ENCODE data around the gene OR13C8. TPM values are rescaled to one million over a fixed set of nuclear protein-coding genes. Genes with fewer than 3 reads are reported as not detected.
"Not testable (repeated sequence)": the region's sequence is repeated elsewhere in the genome, so short reads cannot be mapped to it uniquely, and the experiment has no call there.

The OR13C8 gene
- total RNA-seq: not detected

GRCh38 chr9:104568868-104569267 lies at the start of gene OR13C8:
TSS of gene OR13C8 (plus strand) at chr9:104569168. CDS start at chr9:104569168, 0 bp downstream.
- no peak for ATAC-seq (ENCODE audit: low FRiP score)
- DNase-seq (ENCODE audit: low spot score): no peak
- TF ChIP-seq CTCF (IDR thresholded peaks at IDR 0.05): no peak

- DNase-seq (ENCODE audit: low spot score); ATAC-seq (ENCODE audit: low FRiP score): not testable (repeated sequence)
Observed at GRCh38 chr9:104520241-104520640, 48.7 kb upstream of the OR13C8 start.

- DNase-seq (ENCODE audit: low spot score) (no peak), ATAC-seq (ENCODE audit: low FRiP score) (no peak)
- TF ChIP-seq CTCF (IDR thresholded peaks at IDR 0.05): no peak
Observed at GRCh38 chr9:104527109-104527508, 41.9 kb upstream of the OR13C8 start, which contains the start of gene OR13C4. TSS of gene OR13C4 (minus strand) at chr9:104527209. CDS start at chr9:104527209, 0 bp downstream.

GRCh38 chr9:104536756-104537155 lies 32.2 kb upstream of the OR13C8 start, which contains the start of gene OR13C3:
TSS of gene OR13C3 (minus strand) at chr9:104536856. CDS start at chr9:104536723, 133 bp downstream.
- ATAC-seq (ENCODE audit: low FRiP score): no peak
- DNase-seq (ENCODE audit: low spot score): no peak
- no peak for TF ChIP-seq CTCF (IDR thresholded peaks at IDR 0.05)

GRCh38 chr9:104539275-104539674 lies 29.7 kb upstream of the OR13C8 start:
- ATAC-seq (ENCODE audit: low FRiP score) (no peak), DNase-seq (ENCODE audit: low spot score) (no peak)
- no peak for TF ChIP-seq CTCF (IDR thresholded peaks at IDR 0.05)

GRCh38 chr9:104544644-104545043 lies 24.3 kb upstream of the OR13C8 start:
- ATAC-seq (ENCODE audit: low FRiP score) (no peak), DNase-seq (ENCODE audit: low spot score) (no peak)
- TF ChIP-seq CTCF (IDR thresholded peaks at IDR 0.05): no peak

GRCh38 chr9:104553261-104553660 lies 15.7 kb upstream of the OR13C8 start:
- ATAC-seq (ENCODE audit: low FRiP score) (no peak), DNase-seq (ENCODE audit: low spot score) (no peak)
- TF ChIP-seq CTCF (IDR thresholded peaks at IDR 0.05): no peak

- no peak for ATAC-seq (ENCODE audit: low FRiP score)
- DNase-seq (ENCODE audit: low spot score): no peak
- no peak for TF ChIP-seq CTCF (IDR thresholded peaks at IDR 0.05)
Observed at GRCh38 chr9:104555521-104555920, 13.4 kb upstream of the OR13C8 start.
